Prostate gland (tissue), 2 donors: ENCODE measurements around the gene SCRG1. TPM values are rescaled to one million over a fixed set of nuclear protein-coding genes. Genes with fewer than 3 reads are reported as not detected.

Experiments used
- DNase-seq: peaks from one replicate; pipeline ENCODE4 v3.0.0-alpha.2; 2019; ENCODE audit warnings: low spot score
- H3K27ac ChIP-seq, 2 donors: fragments of 200-600 bp; sonication (generic); 2 replicates each; pipeline ENCODE4 v1.5.1; 2017 to 2019
- H3K27me3 ChIP-seq: fragments of 200-600 bp; sonication (generic); replicated peaks from 2 replicates; pipeline ENCODE4 v1.5.1; 2019; ENCODE audit not compliant: insufficient read depth
- H3K36me3 ChIP-seq, 2 donors: fragments of 200-600 bp; sonication (generic); 1 replicate in 1 of 2; 2 replicates in 1 of 2; pipeline versions ENCODE4 v1.5.1 to v1.8.1; 2017 to 2019
- H3K4me1 ChIP-seq: fragments of 200-600 bp; sonication (generic); replicated peaks from 2 replicates; pipeline ENCODE4 v1.5.1; 2019
- H3K4me3 ChIP-seq, 2 donors: fragments of 200-600 bp; sonication (generic); 2 replicates each; pipeline ENCODE4 v1.5.1; 2017 to 2019
- H3K9me3 ChIP-seq: fragments of 200-600 bp; sonication (generic); 2 replicates; pipeline ENCODE4 v1.5.1; 2017
- POLR2A ChIP-seq: fragments of 450-650 bp; IDR thresholded peaks from one replicate; pipeline ENCODE4 v1.6.1; 2016; ENCODE audit warnings: antibody characterized with exemption, mild to moderate bottlenecking
- POLR2AphosphoS5 ChIP-seq: sonication (generic); formaldehyde crosslinking; IDR thresholded peaks from one replicate; pipeline ENCODE4 v1.6.1; 2017; ENCODE audit warnings: antibody characterized with exemption
- WGBS: methylation state at CpG from one replicate; pipeline ENCODE4 v1.1.5; 2018; 5-methylcytosine and 5-hydroxymethylcytosine counted together
- intact Hi-C: fragments of 100-400 bp; cut with DNase I; formaldehyde crosslinking; loops from one replicate; pipeline ENCODE4 v1.14.2; 2022
- small RNA-seq, 2 donors: library from RNA; depleted of rRNA; stranded (forward); fragments of <200 nt; gene quantifications; one replicate each; pipeline ENCODE3, GENCODE V24; 2016
- total RNA-seq, 2 donors: library from RNA; depleted of rRNA; stranded (reverse); fragments of >200 nt; gene quantifications; one replicate each; pipeline ENCODE4 v1.1.0, GENCODE V29; 2016
- TF ChIP-seq, protein P1 (sequence below), 4 experiments: fragments of 200-600 bp in 2 of 4; fragments of 450-650 bp in 2 of 4; sonication (generic) in 2 of 4; IDR thresholded peaks; 1 replicate in 3 of 4; 2 replicates in 1 of 4; pipeline ENCODE4 v1.5.1; 2016 to 2019; ENCODE audit warnings: antibody characterized with exemption in 4 of 4, mild to moderate bottlenecking in 2 of 4, moderate library complexity in 2 of 4

SCRG1 gene
- total RNA-seq, 2 donors from 2014 or later: 0.14 to 15.1 TPM

DNA sequence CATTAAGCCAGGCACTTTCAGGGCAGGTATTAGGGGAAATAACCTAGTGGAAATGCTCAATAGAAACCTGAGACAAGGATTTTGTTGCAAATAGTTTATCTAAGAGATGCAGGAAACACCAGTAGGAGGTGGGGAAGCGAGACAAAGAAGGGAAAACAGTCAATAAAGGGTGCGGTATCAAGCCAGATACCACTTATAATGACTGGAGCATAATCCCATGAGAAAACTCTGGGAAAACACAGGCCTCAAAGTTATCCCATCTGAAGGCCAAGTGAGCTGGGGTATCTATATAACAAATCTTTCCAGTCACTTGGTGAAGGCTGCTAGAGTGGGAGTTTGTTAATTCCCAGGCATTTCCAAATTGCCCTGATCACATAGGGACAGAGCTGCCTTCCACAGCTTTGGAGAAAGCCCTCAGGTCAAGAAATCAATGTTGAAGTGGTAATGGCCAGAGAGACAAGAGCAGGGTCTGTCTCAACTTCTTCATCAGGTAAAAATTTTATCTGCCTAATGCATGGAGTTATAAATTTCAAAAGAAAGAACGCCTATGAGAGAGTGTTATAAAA is 55.0 kb downstream of the SCRG1 start:
- no peaks in the 10 kb centered on the region for H3K9me3 ChIP-seq
- intact Hi-C loops: no loop called here
- no peaks in the 10 kb centered on the region for H3K27me3 ChIP-seq
- WGBS: 92% methylated on average over 3 of the region's 3 CpGs
- TF ChIP-seq POLR2A: no peak
- no peak for TF ChIP-seq POLR2AphosphoS5
- TF ChIP-seq, protein P1, sequence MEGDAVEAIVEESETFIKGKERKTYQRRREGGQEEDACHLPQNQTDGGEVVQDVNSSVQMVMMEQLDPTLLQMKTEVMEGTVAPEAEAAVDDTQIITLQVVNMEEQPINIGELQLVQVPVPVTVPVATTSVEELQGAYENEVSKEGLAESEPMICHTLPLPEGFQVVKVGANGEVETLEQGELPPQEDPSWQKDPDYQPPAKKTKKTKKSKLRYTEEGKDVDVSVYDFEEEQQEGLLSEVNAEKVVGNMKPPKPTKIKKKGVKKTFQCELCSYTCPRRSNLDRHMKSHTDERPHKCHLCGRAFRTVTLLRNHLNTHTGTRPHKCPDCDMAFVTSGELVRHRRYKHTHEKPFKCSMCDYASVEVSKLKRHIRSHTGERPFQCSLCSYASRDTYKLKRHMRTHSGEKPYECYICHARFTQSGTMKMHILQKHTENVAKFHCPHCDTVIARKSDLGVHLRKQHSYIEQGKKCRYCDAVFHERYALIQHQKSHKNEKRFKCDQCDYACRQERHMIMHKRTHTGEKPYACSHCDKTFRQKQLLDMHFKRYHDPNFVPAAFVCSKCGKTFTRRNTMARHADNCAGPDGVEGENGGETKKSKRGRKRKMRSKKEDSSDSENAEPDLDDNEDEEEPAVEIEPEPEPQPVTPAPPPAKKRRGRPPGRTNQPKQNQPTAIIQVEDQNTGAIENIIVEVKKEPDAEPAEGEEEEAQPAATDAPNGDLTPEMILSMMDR (IDR thresholded peaks at IDR 0.05): no peak
- no peaks in the 10 kb centered on the region for H3K4me1 ChIP-seq
- H3K4me3 ChIP-seq: no peak overlapping the region
- H3K36me3 ChIP-seq: no peaks in the 10 kb centered on the region
- no peak overlapping the region for H3K27ac ChIP-seq
- DNase-seq: no peak

DNA sequence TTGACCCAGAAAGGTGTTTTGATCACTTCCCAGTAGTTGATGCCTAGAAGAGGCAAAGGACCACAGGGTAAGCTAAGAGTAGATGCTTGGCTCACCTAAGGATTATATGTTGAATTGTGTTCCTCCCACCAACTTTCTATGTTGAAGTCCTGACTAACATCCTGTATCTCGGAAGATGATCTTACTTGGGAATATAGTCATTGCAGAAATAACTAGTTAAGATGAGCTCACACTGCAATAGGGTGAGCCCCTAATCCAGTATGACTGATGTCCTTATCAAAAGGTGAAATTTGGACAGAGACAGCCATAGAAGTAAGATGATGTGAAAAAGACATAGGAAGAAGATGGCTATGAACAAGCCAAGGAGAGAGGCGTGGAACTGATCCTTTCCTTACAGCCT is 61.5 kb downstream of the SCRG1 start:
- no peaks in the 10 kb centered on the region for H3K9me3 ChIP-seq
- no peaks in the 10 kb centered on the region for H3K36me3 ChIP-seq
- 100% methylated on average over 2 of the region's 2 CpGs for WGBS
- H3K27me3 ChIP-seq: no peaks in the 10 kb centered on the region
- intact Hi-C loops: no loop called here
- no peak overlapping the region for H3K4me3 ChIP-seq
- no peak for DNase-seq
- no peak overlapping the region for H3K27ac ChIP-seq
- no peak for TF ChIP-seq POLR2AphosphoS5
- TF ChIP-seq, protein P1 (IDR thresholded peaks at IDR 0.05): no peak
- TF ChIP-seq POLR2A: no peak
- no peaks in the 10 kb centered on the region for H3K4me1 ChIP-seq

DNA sequence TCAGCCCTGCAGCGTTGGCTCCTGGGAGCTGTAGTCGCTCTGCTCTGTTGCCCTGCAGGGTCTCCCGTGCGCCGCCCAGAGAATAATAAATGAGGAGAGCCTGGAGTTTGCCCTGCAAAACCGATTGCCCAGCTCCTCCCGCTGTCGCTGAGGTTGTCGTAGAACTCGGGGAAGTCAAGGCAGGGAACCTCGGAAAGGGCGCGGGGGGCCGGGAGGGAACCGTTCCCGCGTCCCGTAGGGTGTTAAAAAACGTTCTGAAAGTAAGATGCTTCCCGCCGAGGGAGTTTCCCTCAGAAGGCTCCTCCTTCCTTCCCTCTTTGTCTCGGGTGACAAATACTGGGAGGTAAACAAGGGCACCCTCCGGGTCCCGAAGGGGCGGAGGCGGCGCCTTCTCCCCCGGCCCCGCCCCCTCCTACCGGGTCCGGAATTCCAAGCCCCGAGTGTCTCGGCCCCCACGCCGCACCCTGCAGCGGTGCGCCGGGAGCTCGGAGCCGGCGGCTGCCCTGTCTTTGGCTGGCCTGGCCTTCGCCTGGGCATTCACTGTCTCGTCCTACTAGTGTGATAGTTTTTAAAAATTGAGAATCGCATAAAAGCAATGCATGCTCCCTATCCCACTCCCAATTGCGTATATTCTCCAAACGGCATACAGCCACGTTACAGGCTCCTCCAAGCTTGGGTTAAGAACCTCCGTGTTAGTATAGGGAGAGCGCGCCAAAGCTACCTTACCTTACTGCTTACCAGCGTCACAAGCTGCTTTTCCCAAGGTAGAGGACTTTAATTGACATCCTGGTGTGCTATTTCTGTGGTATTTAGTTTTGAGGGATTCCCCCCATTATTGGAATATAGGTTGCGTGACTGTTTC is 63.8 kb downstream of the SCRG1 start:
- 2% methylated on average over 52 of the region's 52 CpGs for WGBS
- intact Hi-C loops: loop anchor here (1.0 kb wide), 1 partner anchor 35 kb away; the partner anchor contains the start of gene SAP30
- Histone ChIP-seq H3K27ac (peak overlapping the region; percentile 98 to 100), H3K27me3 (no peaks in the 10 kb centered on the region), H3K9me3 (no peaks in the 10 kb centered on the region), H3K36me3 (no peaks in the 10 kb centered on the region), H3K4me1 (no peaks in the 10 kb centered on the region), H3K4me3 (peak overlapping the region; percentile 82 to 98)
- DNase-seq: peak; percentile 60
- peak; percentile 50 for TF ChIP-seq POLR2AphosphoS5
- TF ChIP-seq, protein P1 (IDR thresholded peaks at IDR 0.05): no peak

Small RNAs within 50 kb of the gene (small RNA-seq; reads per million reads assigned to genes)
- gene RNU6-1096P: 0 reads per million in 2 donors

Other genes with a start within 250 kb of the SCRG1 start
- 100 to 1,000 TPM in 1 of 2 donors, 10 to 100 TPM in 1; 45.5 to 109 TPM for gene GALNT7, start 230.3 kb downstream of the SCRG1 start, total RNA-seq
- gene HMGB2, start 64.8 kb downstream of the SCRG1 start, total RNA-seq: 10 to 100 TPM; 32.2 to 38.0 TPM
- 10 to 100 TPM; 34.9 to 39.0 TPM for gene SAP30, start 28.2 kb downstream of the SCRG1 start, total RNA-seq
- 1 to 10 TPM in 1 of 2 donors, not detected in 1; 7.5 TPM for gene HAND2, start 131.1 kb upstream of the SCRG1 start, total RNA-seq